Esophagus squamous epithelium (tissue), 5 donors: ENCODE measurements around the gene ERG. TPM values are rescaled to one million over a fixed set of nuclear protein-coding genes. Genes with fewer than 3 reads are reported as not detected.

Source experiments
- DNase-seq: peaks from one replicate; lab custom pipeline; 2025; lab: John Stamatoyannopoulos, UW
- H3K27ac ChIP-seq, 4 donors: fragments of 200-600 bp; sonication (generic); one replicate each; pipeline ENCODE4 v1.5.1; 2016 to 2019; ENCODE audit warnings: mild to moderate bottlenecking in 1 of 4
- H3K27me3 ChIP-seq, 4 donors: fragments of 200-600 bp; sonication (generic); 1 replicate in 3 of 4; 2 replicates in 1 of 4; pipeline versions ENCODE4 v1.5.1 to v1.6.0; 2017 to 2021; ENCODE audit warnings: antibody characterized with exemption in 1 of 4
- H3K36me3 ChIP-seq, 3 donors: fragments of 200-600 bp; sonication (generic); one replicate each; pipeline ENCODE4 v1.5.1; 2016 to 2019
- H3K4me1 ChIP-seq, 3 donors: fragments of 200-600 bp; sonication (generic); one replicate each; pipeline ENCODE4 v1.5.1; 2017 to 2019
- H3K4me3 ChIP-seq, 4 donors: fragments of 200-600 bp; sonication (generic); 1 replicate in 3 of 4; 2 replicates in 1 of 4; pipeline ENCODE4 v1.5.1; 2016 to 2019; ENCODE audit warnings: mild to moderate bottlenecking in 2 of 4, moderate library complexity in 1 of 4
- H3K9me3 ChIP-seq, 3 donors: fragments of 200-600 bp; sonication (generic); one replicate each; pipeline ENCODE4 v1.5.1; 2016 to 2019
- POLR2A ChIP-seq, 4 donors: fragments of 450-650 bp; IDR thresholded peaks; one replicate each; pipeline ENCODE4 v1.6.1; 2017; ENCODE audit warnings: antibody characterized with exemption in 4 of 4, mild to moderate bottlenecking in 4 of 4, moderate library complexity in 3 of 4
- WGBS, 2 donors: methylation state at CpG; one replicate each; pipeline ENCODE4 v1.1.5; 2018; 5-methylcytosine and 5-hydroxymethylcytosine counted together
- intact Hi-C: fragments of 100-400 bp; cut with DNase I; formaldehyde crosslinking; loops from one replicate; pipeline ENCODE4 v1.15.0; 2022
- total RNA-seq, 4 donors: library from RNA; depleted of rRNA; stranded (reverse); fragments of >200 nt; gene quantifications; one replicate each; pipeline ENCODE4 v1.1.0, GENCODE V29; 2016
- TF ChIP-seq, protein P1 (sequence below), 6 experiments: fragments of 450-650 bp in 4 of 6; fragments of 200-600 bp in 2 of 6; sonication (generic) in 2 of 6; IDR thresholded peaks; one replicate each; pipeline ENCODE4 v1.5.1; 2016 to 2019; ENCODE audit warnings: antibody characterized with exemption in 6 of 6, mild to moderate bottlenecking in 4 of 6, moderate library complexity in 4 of 6
- donor health status: DM: yes; HTN: yes; CAD: no.

ERG gene
- total RNA-seq, 4 donors from 2014 or later: 2.5 to 10.9 (median 8.4) TPM

GRCh38 chr21:38495242-38495641 lies 3.0 kb downstream of the ERG start:
- Histone ChIP-seq H3K27me3 (no peaks in the 10 kb centered on the region), H3K4me1 (no peaks in the 10 kb centered on the region), H3K4me3 (peak overlapping the region in 3 of 4 donors; percentile 35 to 58 (median 36)), H3K27ac (peak overlapping the region; percentile 3 to 81 (median 66)), H3K9me3 (no peaks in the 10 kb centered on the region), H3K36me3 (no peaks in the 10 kb centered on the region)
- intact Hi-C loops: no loop called here
- no peak for DNase-seq
- 48 to 55% methylated on average over 5 of the region's 5 CpGs for WGBS, 2 donors
- TF ChIP-seq, protein P1, sequence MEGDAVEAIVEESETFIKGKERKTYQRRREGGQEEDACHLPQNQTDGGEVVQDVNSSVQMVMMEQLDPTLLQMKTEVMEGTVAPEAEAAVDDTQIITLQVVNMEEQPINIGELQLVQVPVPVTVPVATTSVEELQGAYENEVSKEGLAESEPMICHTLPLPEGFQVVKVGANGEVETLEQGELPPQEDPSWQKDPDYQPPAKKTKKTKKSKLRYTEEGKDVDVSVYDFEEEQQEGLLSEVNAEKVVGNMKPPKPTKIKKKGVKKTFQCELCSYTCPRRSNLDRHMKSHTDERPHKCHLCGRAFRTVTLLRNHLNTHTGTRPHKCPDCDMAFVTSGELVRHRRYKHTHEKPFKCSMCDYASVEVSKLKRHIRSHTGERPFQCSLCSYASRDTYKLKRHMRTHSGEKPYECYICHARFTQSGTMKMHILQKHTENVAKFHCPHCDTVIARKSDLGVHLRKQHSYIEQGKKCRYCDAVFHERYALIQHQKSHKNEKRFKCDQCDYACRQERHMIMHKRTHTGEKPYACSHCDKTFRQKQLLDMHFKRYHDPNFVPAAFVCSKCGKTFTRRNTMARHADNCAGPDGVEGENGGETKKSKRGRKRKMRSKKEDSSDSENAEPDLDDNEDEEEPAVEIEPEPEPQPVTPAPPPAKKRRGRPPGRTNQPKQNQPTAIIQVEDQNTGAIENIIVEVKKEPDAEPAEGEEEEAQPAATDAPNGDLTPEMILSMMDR (IDR thresholded peaks at IDR 0.05): no peak
- TF ChIP-seq POLR2A (IDR thresholded peaks at IDR 0.05): no peak

GRCh38 chr21:38494703-38495102 lies 3.6 kb downstream of the ERG start:
- peaks cover 0 to 2% (median 1%) of the 10 kb centered on the region in 3 donors for H3K4me1 ChIP-seq
- H3K27ac ChIP-seq: peak overlapping the region in 3 of 4 donors; percentile 64 to 81 (median 68)
- no peaks in the 10 kb centered on the region for H3K27me3 ChIP-seq
- no peaks in the 10 kb centered on the region for H3K36me3 ChIP-seq
- intact Hi-C loops: no loop called here
- TF ChIP-seq, protein P1 (IDR thresholded peaks at IDR 0.05): no peak
- TF ChIP-seq POLR2A (IDR thresholded peaks at IDR 0.05): no peak
- 38 to 59% methylated on average over 6 of the region's 6 CpGs for WGBS, 2 donors
- DNase-seq: no peak
- no peaks in the 10 kb centered on the region for H3K9me3 ChIP-seq
- peak overlapping the region in 3 of 4 donors; percentile 35 to 58 (median 36) for H3K4me3 ChIP-seq

DNA sequence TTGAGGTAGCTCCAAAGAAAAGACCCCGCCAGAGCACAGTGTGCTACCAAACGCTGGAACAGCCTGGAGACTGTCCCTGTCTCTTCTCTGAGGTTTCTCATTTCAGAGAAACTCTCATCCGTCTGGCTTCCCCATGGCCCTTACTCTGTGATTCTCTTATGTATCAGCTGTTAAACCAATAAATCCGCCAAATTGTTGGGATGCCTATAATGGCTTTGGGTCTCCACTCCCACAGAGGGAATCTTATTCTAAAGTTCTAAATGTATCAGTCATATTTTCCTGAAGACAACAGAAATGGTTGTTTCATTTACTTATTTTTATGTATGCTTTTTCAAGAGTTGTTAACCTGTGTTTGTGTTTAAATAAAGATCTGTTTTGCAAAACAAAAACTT lies 4.0 kb downstream of the ERG start:
- H3K4me3 ChIP-seq: peak overlapping the region in 3 of 4 donors; percentile 35 to 58 (median 36)
- H3K4me1 ChIP-seq: peaks cover 0 to 6% (median 6%) of the 10 kb centered on the region in 3 donors
- no peak for TF ChIP-seq POLR2A (IDR thresholded peaks at IDR 0.05)
- TF ChIP-seq, protein P1 (IDR thresholded peaks at IDR 0.05): no peak
- no peaks in the 10 kb centered on the region for H3K36me3 ChIP-seq
- no peaks in the 10 kb centered on the region for H3K9me3 ChIP-seq
- H3K27ac ChIP-seq: peak overlapping the region in 3 of 4 donors; percentile 68 to 81 (median 74)
- intact Hi-C loops: no loop called here
- DNase-seq: no peak
- H3K27me3 ChIP-seq: no peaks in the 10 kb centered on the region
- 65 to 69% methylated on average over 4 of the region's 4 CpGs for WGBS, 2 donors

DNA sequence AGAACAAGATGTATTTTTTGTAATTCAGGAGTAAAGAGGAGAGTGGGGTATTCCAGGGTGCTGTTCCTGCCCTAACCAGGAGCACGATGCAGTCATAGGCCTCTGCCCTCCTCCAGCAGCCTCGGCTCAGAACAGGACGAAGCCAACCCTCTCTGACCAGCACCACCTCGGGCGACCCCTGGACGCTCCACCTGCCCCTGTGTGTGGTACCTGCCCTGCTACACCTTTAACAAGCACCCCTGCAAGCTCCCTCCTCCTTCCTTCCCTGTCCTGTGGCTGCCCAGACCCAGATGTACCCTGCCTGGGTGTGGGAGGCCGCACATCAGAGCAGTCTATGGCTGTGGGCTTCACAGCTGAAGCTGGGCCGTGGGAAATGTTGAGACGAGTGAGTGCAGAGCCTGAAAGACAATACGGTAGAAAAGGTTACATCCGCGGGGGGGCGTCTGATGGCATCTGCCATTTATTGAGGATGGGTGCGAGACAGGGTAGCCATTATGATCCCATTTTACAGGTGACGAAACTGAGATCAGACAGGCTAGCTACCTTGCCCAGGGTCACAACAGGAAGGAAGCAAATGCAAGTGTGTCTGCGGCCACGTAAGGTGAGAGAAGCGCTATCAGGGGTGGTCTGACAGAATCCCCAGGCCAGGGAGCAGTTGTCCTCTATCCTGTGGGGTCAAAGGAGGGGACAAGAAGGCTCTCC lies 4.6 kb downstream of the ERG start:
- Histone ChIP-seq H3K36me3 (no peaks in the 10 kb centered on the region), H3K27ac (peak overlapping the region in 3 of 4 donors; percentile 68 to 81 (median 74)), H3K9me3 (no peaks in the 10 kb centered on the region), H3K4me3 (peak overlapping the region in 2 of 4 donors; percentile 35 to 58), H3K4me1 (peaks cover 0 to 12% (median 11%) of the 10 kb centered on the region in 3 donors), H3K27me3 (no peaks in the 10 kb centered on the region)
- intact Hi-C loops: no loop called here
- TF ChIP-seq, protein P1 (IDR thresholded peaks at IDR 0.05): no peak
- no peak for TF ChIP-seq POLR2A (IDR thresholded peaks at IDR 0.05)
- 68 to 71% methylated on average over 16 to 17 of the region's 18 CpGs for WGBS, 2 donors
- no peak for DNase-seq

GRCh38 chr21:38492007-38492406 lies 6.3 kb downstream of the ERG start:
- TF ChIP-seq, protein P1 (IDR thresholded peaks at IDR 0.05): no peak
- no peak for TF ChIP-seq POLR2A (IDR thresholded peaks at IDR 0.05)
- no peaks in the 10 kb centered on the region for H3K9me3 ChIP-seq
- H3K27me3 ChIP-seq: no peaks in the 10 kb centered on the region
- DNase-seq: no peak
- H3K4me3 ChIP-seq: no peak overlapping the region
- peaks cover 5 to 29% (median 20%) of the 10 kb centered on the region in 3 donors for H3K4me1 ChIP-seq
- H3K36me3 ChIP-seq: no peaks in the 10 kb centered on the region
- H3K27ac ChIP-seq: peak overlapping the region in 2 of 4 donors; percentile 22 to 81
- 53 to 66% methylated on average over 3 of the region's 3 CpGs for WGBS, 2 donors
- intact Hi-C loops: no loop called here
